Fibroblast of lung (primary cell): ENCODE results near the gene KPNA1.

Source experiments
- CTCF ChIP-seq, 2 donors: IDR thresholded peaks in 1 of 2; conservative IDR thresholded peaks in 1 of 2; 1 replicate in 1 of 2; 2 replicates in 1 of 2; pipeline ENCODE4 v1.5.1; 2011 to 2012; ENCODE audit warnings: low read length in 2 of 2, control low read depth in 1 of 2, inconsistent platforms in 1 of 2, low read depth in 1 of 2, mild to moderate bottlenecking in 1 of 2
- EZH2 ChIP-seq: IDR thresholded peaks from 2 replicates; pipeline ENCODE4 v1.5.1; 2012; ENCODE audit warnings: low read length, control low read depth, mild to moderate bottlenecking; ENCODE audit errors: missing control alignments

GRCh38 chr3:122488262-122488973, 26.3 kb downstream of the KPNA1 start:
- TF ChIP-seq CTCF (conservative IDR thresholded peaks at IDR 0.05 in 1 of 2, IDR thresholded peaks at IDR 0.05 in 1 of 2; ENCODE audit: low read depth in 1 of 2, low read length in 2 of 2) = no peak
- TF ChIP-seq EZH2 = no peak
